ENCODE results near the gene ACTR5. TPM values are rescaled to one million over a fixed set of nuclear protein-coding genes. Genes with fewer than 3 reads are reported as not detected.

Gene ACTR5
- total and polyA plus RNA-seq, 2 of the 13 experiments (the other 11 are each of a cell fraction or from before 2014, with no cell fraction given) = 19.5 to 20.5 TPM

DNA sequence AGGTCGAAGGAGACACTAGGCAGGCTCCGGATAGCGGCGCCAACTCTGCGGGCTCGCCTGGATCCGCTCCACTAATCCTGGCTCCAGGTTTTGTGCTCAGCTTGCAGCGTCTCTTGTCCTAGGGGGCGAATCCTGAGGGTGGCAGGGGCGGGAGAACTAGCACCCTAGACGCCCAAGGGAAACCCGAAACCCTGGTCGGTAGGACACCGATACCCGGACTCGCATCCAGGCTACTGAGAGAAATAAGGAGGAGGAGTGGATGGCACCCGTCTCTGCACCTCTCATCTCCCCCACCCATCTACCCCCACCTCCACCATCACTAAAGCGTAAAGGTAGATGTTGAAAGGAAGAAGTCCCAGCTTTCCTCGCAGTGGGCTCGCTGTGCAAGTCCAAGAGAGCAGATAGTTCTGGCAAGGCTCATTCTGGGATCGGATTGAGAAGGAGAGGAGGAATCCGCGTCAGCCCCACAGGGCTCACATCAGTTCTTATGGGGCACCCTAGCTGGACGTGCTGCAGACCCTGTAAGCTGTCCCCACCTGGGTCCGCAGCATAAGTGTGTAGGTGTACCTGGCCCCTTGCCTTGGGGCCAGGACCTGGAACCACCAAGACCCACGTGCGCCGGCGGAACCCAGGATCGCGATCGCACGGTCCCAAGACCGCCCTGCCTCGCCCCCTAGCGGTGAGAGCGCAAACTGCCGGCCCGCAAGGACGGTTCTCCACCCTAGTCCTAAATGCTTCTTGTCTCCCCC lies 17.1 kb upstream of the ACTR5 start (continued):
- TF ChIP-seq, protein P1, sequence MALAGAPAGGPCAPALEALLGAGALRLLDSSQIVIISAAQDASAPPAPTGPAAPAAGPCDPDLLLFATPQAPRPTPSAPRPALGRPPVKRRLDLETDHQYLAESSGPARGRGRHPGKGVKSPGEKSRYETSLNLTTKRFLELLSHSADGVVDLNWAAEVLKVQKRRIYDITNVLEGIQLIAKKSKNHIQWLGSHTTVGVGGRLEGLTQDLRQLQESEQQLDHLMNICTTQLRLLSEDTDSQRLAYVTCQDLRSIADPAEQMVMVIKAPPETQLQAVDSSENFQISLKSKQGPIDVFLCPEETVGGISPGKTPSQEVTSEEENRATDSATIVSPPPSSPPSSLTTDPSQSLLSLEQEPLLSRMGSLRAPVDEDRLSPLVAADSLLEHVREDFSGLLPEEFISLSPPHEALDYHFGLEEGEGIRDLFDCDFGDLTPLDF (CRISPR knock-in tag; IDR thresholded peaks at IDR 0.05) = no peak
- no peak; the same call in 1 of the 2 replicates for TF ChIP-seq MYNN (CRISPR knock-in tag; IDR thresholded peaks at IDR 0.05; ENCODE audit: low read depth)
- no peak for TF ChIP-seq CHD4 (IDR thresholded peaks at IDR 0.05; ENCODE audit: borderline replicate concordance, low read length)
- TF ChIP-seq, protein P2, sequence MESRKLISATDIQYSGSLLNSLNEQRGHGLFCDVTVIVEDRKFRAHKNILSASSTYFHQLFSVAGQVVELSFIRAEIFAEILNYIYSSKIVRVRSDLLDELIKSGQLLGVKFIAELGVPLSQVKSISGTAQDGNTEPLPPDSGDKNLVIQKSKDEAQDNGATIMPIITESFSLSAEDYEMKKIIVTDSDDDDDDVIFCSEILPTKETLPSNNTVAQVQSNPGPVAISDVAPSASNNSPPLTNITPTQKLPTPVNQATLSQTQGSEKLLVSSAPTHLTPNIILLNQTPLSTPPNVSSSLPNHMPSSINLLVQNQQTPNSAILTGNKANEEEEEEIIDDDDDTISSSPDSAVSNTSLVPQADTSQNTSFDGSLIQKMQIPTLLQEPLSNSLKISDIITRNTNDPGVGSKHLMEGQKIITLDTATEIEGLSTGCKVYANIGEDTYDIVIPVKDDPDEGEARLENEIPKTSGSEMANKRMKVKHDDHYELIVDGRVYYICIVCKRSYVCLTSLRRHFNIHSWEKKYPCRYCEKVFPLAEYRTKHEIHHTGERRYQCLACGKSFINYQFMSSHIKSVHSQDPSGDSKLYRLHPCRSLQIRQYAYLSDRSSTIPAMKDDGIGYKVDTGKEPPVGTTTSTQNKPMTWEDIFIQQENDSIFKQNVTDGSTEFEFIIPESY (CRISPR knock-in tag; IDR thresholded peaks at IDR 0.05) = peak; percentile 22; the same call in 1 of the 2 replicates
- TF ChIP-seq, protein P3, sequence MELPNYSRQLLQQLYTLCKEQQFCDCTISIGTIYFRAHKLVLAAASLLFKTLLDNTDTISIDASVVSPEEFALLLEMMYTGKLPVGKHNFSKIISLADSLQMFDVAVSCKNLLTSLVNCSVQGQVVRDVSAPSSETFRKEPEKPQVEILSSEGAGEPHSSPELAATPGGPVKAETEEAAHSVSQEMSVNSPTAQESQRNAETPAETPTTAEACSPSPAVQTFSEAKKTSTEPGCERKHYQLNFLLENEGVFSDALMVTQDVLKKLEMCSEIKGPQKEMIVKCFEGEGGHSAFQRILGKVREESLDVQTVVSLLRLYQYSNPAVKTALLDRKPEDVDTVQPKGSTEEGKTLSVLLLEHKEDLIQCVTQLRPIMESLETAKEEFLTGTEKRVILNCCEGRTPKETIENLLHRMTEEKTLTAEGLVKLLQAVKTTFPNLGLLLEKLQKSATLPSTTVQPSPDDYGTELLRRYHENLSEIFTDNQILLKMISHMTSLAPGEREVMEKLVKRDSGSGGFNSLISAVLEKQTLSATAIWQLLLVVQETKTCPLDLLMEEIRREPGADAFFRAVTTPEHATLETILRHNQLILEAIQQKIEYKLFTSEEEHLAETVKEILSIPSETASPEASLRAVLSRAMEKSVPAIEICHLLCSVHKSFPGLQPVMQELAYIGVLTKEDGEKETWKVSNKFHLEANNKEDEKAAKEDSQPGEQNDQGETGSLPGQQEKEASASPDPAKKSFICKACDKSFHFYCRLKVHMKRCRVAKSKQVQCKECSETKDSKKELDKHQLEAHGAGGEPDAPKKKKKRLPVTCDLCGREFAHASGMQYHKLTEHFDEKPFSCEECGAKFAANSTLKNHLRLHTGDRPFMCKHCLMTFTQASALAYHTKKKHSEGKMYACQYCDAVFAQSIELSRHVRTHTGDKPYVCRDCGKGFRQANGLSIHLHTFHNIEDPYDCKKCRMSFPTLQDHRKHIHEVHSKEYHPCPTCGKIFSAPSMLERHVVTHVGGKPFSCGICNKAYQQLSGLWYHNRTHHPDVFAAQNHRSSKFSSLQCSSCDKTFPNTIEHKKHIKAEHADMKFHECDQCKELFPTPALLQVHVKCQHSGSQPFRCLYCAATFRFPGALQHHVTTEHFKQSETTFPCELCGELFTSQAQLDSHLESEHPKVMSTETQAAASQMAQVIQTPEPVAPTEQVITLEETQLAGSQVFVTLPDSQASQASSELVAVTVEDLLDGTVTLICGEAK (IDR thresholded peaks at IDR 0.05) = no peak
- TF ChIP-seq, protein P3 (CRISPR knock-in tag; IDR thresholded peaks at IDR 0.05) = no peak
- TF ChIP-seq TEAD3 (CRISPR knock-in tag; optimal IDR thresholded peaks at IDR 0.05; ENCODE audit: borderline replicate concordance) = peak; percentile 40
- TF ChIP-seq RFX5 (IDR thresholded peaks at IDR 0.05; ENCODE audit: low read depth, low read length) = no peak
- no peak; the same call in 1 of the 2 replicates for TF ChIP-seq ZNF274 (CRISPR knock-in tag; IDR thresholded peaks at IDR 0.05)
- TF ChIP-seq NCOA5 (CRISPR knock-in tag; IDR thresholded peaks at IDR 0.05) = no peak
- TF ChIP-seq, protein P4, sequence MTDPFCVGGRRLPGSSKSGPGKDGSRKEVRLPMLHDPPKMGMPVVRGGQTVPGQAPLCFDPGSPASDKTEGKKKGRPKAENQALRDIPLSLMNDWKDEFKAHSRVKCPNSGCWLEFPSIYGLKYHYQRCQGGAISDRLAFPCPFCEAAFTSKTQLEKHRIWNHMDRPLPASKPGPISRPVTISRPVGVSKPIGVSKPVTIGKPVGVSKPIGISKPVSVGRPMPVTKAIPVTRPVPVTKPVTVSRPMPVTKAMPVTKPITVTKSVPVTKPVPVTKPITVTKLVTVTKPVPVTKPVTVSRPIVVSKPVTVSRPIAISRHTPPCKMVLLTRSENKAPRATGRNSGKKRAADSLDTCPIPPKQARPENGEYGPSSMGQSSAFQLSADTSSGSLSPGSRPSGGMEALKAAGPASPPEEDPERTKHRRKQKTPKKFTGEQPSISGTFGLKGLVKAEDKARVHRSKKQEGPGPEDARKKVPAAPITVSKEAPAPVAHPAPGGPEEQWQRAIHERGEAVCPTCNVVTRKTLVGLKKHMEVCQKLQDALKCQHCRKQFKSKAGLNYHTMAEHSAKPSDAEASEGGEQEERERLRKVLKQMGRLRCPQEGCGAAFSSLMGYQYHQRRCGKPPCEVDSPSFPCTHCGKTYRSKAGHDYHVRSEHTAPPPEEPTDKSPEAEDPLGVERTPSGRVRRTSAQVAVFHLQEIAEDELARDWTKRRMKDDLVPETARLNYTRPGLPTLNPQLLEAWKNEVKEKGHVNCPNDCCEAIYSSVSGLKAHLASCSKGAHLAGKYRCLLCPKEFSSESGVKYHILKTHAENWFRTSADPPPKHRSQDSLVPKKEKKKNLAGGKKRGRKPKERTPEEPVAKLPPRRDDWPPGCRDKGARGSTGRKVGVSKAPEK (CRISPR knock-in tag; IDR thresholded peaks at IDR 0.05; ENCODE audit: borderline replicate concordance) = peak; percentile 52; the same call in 1 of the 2 replicates
- no peak for TF ChIP-seq SALL2 (CRISPR knock-in tag; IDR thresholded peaks at IDR 0.05)
- TF ChIP-seq, protein P5, sequence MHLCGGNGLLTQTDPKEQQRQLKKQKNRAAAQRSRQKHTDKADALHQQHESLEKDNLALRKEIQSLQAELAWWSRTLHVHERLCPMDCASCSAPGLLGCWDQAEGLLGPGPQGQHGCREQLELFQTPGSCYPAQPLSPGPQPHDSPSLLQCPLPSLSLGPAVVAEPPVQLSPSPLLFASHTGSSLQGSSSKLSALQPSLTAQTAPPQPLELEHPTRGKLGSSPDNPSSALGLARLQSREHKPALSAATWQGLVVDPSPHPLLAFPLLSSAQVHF (CRISPR knock-in tag; IDR thresholded peaks at IDR 0.05) = no peak
